ENCODE data around the gene PDZD2. TPM values are rescaled to one million over a fixed set of nuclear protein-coding genes. Genes with fewer than 3 reads are reported as not detected.
A peak's percentile ranks its signal among the peaks of the same experiment; 100 is the strongest.

The PDZD2 gene
- total and polyA plus RNA-seq, 9 donors, result 21.2 to 58.2 (median 37.8) TPM

DNA sequence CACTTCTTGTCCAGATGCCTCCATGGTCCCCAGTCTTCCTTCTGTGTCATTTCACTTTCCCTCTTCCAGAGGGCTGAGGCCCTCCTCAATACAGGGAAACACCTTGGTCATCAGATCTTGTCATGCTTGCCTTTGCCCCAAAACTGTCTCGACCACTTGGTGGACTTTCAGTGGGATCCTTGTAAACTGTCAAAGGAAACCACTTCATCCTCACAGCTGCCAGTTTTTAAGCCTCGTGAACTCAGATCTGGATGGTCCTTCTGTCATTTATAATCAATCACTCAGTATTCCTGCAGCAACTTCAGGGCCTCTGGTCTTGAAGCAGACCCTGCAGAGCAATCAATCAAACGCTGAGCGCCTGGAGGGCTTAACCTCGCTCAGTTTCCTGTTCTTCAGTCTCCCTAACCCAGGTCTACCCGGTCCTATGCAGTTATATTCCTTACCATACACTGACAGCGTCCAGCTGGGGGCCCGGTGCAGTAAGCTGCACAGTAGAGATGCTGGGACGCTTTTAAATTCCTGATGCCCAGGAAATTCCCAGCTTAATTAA, 460.6 kb downstream of the PDZD2 start:
- Histone ChIP-seq H3K27me3 (no peaks in the 10 kb centered on the region), H3K36me3 (no peaks in the 10 kb centered on the region), H3K4me3 (no peak overlapping the region), H3K4me1 (ENCODE audit: insufficient read depth) (peaks cover 19% of the 10 kb centered on the region), H3K9me3 (no peaks in the 10 kb centered on the region), H3K27ac (peak overlapping the region in 1 of 2 donors; percentile 63)
- intact Hi-C loops (cut with DNase I), result loop anchor here in 3 of 4 donors (5.0 to 10.0 kb wide), 3 partner anchors 73 to 515 kb away; partner anchors contain the start of gene GOLPH3 (in 1 of the 3)
- 78 to 82% (median 81%) methylated on average over 9 of the region's 9 CpGs for WGBS, 3 donors
- DNase-seq, result no peak
- TF ChIP-seq POLR2A (IDR thresholded peaks at IDR 0.05), result no peak
- TF ChIP-seq, protein P1, sequence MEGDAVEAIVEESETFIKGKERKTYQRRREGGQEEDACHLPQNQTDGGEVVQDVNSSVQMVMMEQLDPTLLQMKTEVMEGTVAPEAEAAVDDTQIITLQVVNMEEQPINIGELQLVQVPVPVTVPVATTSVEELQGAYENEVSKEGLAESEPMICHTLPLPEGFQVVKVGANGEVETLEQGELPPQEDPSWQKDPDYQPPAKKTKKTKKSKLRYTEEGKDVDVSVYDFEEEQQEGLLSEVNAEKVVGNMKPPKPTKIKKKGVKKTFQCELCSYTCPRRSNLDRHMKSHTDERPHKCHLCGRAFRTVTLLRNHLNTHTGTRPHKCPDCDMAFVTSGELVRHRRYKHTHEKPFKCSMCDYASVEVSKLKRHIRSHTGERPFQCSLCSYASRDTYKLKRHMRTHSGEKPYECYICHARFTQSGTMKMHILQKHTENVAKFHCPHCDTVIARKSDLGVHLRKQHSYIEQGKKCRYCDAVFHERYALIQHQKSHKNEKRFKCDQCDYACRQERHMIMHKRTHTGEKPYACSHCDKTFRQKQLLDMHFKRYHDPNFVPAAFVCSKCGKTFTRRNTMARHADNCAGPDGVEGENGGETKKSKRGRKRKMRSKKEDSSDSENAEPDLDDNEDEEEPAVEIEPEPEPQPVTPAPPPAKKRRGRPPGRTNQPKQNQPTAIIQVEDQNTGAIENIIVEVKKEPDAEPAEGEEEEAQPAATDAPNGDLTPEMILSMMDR (IDR thresholded peaks at IDR 0.05), result no peak
- TF ChIP-seq EP300 (IDR thresholded peaks at IDR 0.05), result no peak

- no peak for TF ChIP-seq EP300 (IDR thresholded peaks at IDR 0.05)
- TF ChIP-seq, protein P1 (IDR thresholded peaks at IDR 0.05), result no peak
- no peak for TF ChIP-seq POLR2A (IDR thresholded peaks at IDR 0.05)
- H3K27ac ChIP-seq, result no peak overlapping the region
- H3K4me3 ChIP-seq, result no peak overlapping the region
- DNase-seq, result no peak
- H3K27me3 ChIP-seq, result no peaks in the 10 kb centered on the region
- intact Hi-C loops (cut with DNase I), result no loop called here
- WGBS, 3 donors, result 74 to 77% (median 75%) methylated on average over 6 of the region's 6 CpGs
- H3K9me3 ChIP-seq, result no peaks in the 10 kb centered on the region
- no peaks in the 10 kb centered on the region for H3K36me3 ChIP-seq
- peaks cover 15% of the 10 kb centered on the region for H3K4me1 ChIP-seq (ENCODE audit: insufficient read depth)
Measured at GRCh38 chr5:32100230-32100629, 461.3 kb downstream of the PDZD2 start.

DNA sequence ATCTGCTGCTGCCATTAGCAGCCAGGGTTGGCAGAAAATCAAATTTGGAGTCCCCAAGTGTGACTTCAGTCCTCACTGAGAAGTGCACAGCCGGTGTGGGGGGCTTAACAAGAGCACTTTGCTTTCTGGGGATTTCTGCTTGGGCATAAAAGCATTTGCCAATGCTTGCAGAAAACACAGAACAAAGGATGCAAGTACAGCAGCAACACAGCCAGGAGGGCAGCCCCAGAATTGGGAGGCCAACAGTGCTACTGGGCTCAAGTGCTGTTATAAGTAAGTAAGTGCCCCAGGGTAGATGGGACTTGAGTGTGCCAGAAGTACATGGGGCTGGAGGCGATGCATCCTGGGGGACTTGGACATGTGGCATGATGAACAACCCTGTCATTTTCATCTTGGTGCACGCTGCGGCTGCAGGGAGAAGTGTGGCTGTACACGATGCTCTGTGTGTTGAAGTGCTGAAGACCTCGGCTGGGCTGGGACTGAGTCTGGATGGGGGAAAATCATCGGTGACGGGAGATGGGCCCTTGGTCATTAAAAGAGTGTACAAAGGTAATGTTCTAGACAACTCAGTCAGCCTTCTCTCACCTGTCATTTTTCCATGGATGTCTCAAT, 461.9 kb downstream of the PDZD2 start:
- no peaks in the 10 kb centered on the region for H3K9me3 ChIP-seq
- 91 to 93% (median 92%) methylated on average over 8 of the region's 8 CpGs for WGBS, 3 donors
- H3K36me3 ChIP-seq, result no peaks in the 10 kb centered on the region
- TF ChIP-seq POLR2A (IDR thresholded peaks at IDR 0.05), result no peak
- TF ChIP-seq, protein P1 (IDR thresholded peaks at IDR 0.05), result no peak
- TF ChIP-seq EP300 (IDR thresholded peaks at IDR 0.05), result no peak
- no peak overlapping the region for H3K4me3 ChIP-seq
- no peak overlapping the region for H3K27ac ChIP-seq
- peaks cover 15% of the 10 kb centered on the region for H3K4me1 ChIP-seq (ENCODE audit: insufficient read depth)
- H3K27me3 ChIP-seq, result no peaks in the 10 kb centered on the region
- intact Hi-C loops (cut with DNase I), result no loop called here
- no peak for DNase-seq

GRCh38 chr5:32102254-32102986, 463.5 kb downstream of the PDZD2 start:
- Histone ChIP-seq H3K27ac (no peak overlapping the region), H3K36me3 (no peaks in the 10 kb centered on the region), H3K27me3 (no peaks in the 10 kb centered on the region), H3K9me3 (no peaks in the 10 kb centered on the region), H3K4me1 (ENCODE audit: insufficient read depth) (peaks cover 8% of the 10 kb centered on the region), H3K4me3 (no peak overlapping the region)
- TF ChIP-seq EP300 (IDR thresholded peaks at IDR 0.05) (no peak), POLR2A (IDR thresholded peaks at IDR 0.05) (no peak)
- TF ChIP-seq, protein P1 (IDR thresholded peaks at IDR 0.05), result no peak
- intact Hi-C loops (cut with DNase I), result no loop called here
- DNase-seq, result no peak
- 71 to 76% (median 71%) methylated on average over 12 of the region's 12 CpGs for WGBS, 3 donors
